MM.1S (cell line): ENCODE results near the gene PDE1C.

Experiments
- DNase-seq: peaks from one replicate; pipeline ENCODE4 v3.0.0-alpha.2; 2015
- H2AFZ ChIP-seq: fragments of 300-600 bp; sonication (generic); 2 replicates; pipeline ENCODE4 v1.6.0; 2016; ENCODE audit warnings: antibody characterized with exemption, low read length
- H3F3A ChIP-seq: fragments of 300-600 bp; sonication (generic); 2 replicates; pipeline ENCODE4 v1.6.1; 2016; ENCODE audit warnings: mild to moderate bottlenecking, antibody characterized with exemption, low read length, moderate library complexity, mixed read lengths; ENCODE audit not compliant: insufficient read depth
- H3K27ac ChIP-seq: fragments of 300-600 bp; sonication (generic); 2 replicates; pipeline ENCODE4 v1.5.1; 2016; ENCODE audit warnings: mild to moderate bottlenecking, low read length
- H3K27me3 ChIP-seq: fragments of 300-600 bp; sonication (generic); replicated peaks from 2 replicates; pipeline ENCODE4 v1.6.0; 2016; ENCODE audit warnings: low read length; ENCODE audit not compliant: insufficient read depth
- H3K36me3 ChIP-seq: fragments of 300-600 bp; sonication (generic); replicated peaks from 2 replicates; pipeline ENCODE4 v1.6.1; 2016; ENCODE audit warnings: mild to moderate bottlenecking, low read length, mixed read lengths; ENCODE audit not compliant: insufficient read depth
- H3K4me1 ChIP-seq: fragments of 300-600 bp; sonication (generic); 2 replicates; pipeline ENCODE4 v1.6.1; 2016; ENCODE audit warnings: low read length, mixed read lengths
- H3K4me2 ChIP-seq: fragments of 300-600 bp; sonication (generic); 2 replicates; pipeline ENCODE4 v1.6.0; 2016; ENCODE audit warnings: low read depth, low read length
- H3K4me3 ChIP-seq: fragments of 300-600 bp; sonication (generic); 2 replicates; pipeline ENCODE4 v1.5.1; 2016; ENCODE audit warnings: low read length, mixed read lengths
- H3K79me2 ChIP-seq: fragments of 300-600 bp; sonication (generic); 2 replicates; pipeline ENCODE4 v1.6.1; 2016; ENCODE audit warnings: mixed run types, low read length, mixed read lengths
- H3K9ac ChIP-seq: fragments of 300-600 bp; sonication (generic); 2 replicates; pipeline ENCODE4 v1.6.1; 2016; ENCODE audit warnings: low read length, mixed read lengths
- H3K9me2 ChIP-seq: fragments of 300-600 bp; sonication (generic); replicated peaks from 2 replicates; pipeline ENCODE4 v1.6.1; 2016; ENCODE audit warnings: mild to moderate bottlenecking, low read length, mixed read lengths; ENCODE audit not compliant: insufficient read depth
- H3K9me3 ChIP-seq: fragments of 300-600 bp; sonication (generic); replicated peaks from 2 replicates; pipeline ENCODE4 v1.6.1; 2016; ENCODE audit warnings: mild to moderate bottlenecking, low read length, mixed read lengths; ENCODE audit not compliant: insufficient read depth
- H4K20me1 ChIP-seq: fragments of 300-600 bp; sonication (generic); 2 replicates; pipeline ENCODE4 v1.6.1; 2016; ENCODE audit warnings: mild to moderate bottlenecking, low read length, moderate library complexity, mixed read lengths; ENCODE audit not compliant: insufficient read depth
- EZH2 ChIP-seq: fragments of 300-600 bp; sonication (generic); optimal IDR thresholded peaks from 2 replicates; pipeline ENCODE3; 2017; ENCODE audit warnings: low read depth, mild to moderate bottlenecking, antibody characterized with exemption, low read length, mixed read lengths
- EZH2phosphoT487 ChIP-seq: fragments of 300-600 bp; sonication (generic); IDR thresholded peaks from 2 replicates; pipeline ENCODE4 v1.6.1; 2018; ENCODE audit warnings: antibody characterized with exemption, low read length
- TF ChIP-seq, protein P1 (sequence below): fragments of 300-600 bp; sonication (generic); IDR thresholded peaks from 2 replicates; pipeline ENCODE4 v1.5.1; 2016; ENCODE audit warnings: antibody characterized with exemption, low read length, mixed read lengths

Gene PDE1C

DNA sequence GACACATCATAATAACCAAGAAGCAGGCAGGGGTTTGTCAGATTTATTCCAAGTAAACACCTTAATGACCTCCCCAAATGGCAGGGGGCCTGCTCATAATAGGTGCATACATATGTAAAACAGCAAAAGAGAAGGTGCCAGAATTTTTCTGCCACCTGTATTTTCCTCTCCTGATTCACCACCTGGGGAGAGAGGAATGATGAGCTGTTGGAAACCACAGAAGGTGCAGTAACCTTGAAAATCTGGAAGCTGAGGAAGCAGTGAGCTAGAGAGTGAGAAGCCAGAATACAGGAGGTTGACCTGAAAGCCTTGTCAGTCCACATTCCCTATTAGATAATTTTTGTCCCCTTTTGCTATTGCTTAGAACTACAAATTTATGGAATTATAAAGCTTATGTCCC, 46.2 kb upstream of the PDE1C start:
- Histone ChIP-seq H3K4me1 (no peaks in the 10 kb centered on the region), H3K79me2 (no peaks in the 10 kb centered on the region), H3K36me3 (no peaks in the 10 kb centered on the region), H3K9ac (no peak overlapping the region), H3K27me3 (no peaks in the 10 kb centered on the region), H3K9me3 (no peaks in the 10 kb centered on the region), H4K20me1 (no peaks in the 10 kb centered on the region), H3K4me3 (no peak overlapping the region), H3K27ac (no peak overlapping the region), H3K4me2 (no peak overlapping the region), H2AFZ (no peak overlapping the region), H3K9me2 (no peaks in the 10 kb centered on the region), H3F3A (no peaks in the 10 kb centered on the region)
- TF ChIP-seq, protein P1, sequence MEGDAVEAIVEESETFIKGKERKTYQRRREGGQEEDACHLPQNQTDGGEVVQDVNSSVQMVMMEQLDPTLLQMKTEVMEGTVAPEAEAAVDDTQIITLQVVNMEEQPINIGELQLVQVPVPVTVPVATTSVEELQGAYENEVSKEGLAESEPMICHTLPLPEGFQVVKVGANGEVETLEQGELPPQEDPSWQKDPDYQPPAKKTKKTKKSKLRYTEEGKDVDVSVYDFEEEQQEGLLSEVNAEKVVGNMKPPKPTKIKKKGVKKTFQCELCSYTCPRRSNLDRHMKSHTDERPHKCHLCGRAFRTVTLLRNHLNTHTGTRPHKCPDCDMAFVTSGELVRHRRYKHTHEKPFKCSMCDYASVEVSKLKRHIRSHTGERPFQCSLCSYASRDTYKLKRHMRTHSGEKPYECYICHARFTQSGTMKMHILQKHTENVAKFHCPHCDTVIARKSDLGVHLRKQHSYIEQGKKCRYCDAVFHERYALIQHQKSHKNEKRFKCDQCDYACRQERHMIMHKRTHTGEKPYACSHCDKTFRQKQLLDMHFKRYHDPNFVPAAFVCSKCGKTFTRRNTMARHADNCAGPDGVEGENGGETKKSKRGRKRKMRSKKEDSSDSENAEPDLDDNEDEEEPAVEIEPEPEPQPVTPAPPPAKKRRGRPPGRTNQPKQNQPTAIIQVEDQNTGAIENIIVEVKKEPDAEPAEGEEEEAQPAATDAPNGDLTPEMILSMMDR, result no peak
- TF ChIP-seq EZH2, result no peak
- no peak for TF ChIP-seq EZH2phosphoT487
- no peak for DNase-seq

DNA sequence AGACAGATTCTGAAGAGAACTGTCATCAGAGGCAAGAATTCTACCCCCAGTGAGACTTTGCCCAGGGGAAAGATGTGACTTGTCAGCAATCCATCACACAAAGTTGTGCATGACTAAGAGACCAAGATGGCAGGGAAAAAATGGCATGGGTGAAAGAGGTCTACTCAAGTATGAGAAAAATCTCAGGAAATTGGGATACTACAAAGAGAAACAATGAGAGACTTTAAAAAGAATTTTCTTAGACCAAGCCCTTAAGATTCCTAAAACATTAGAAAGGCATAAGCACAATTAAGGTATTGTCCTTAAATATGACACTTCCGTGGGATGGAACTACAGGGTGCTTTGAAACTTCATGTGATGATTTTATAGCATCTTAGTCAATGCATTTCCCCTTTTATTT, 45.6 kb upstream of the PDE1C start:
- no peak overlapping the region for H3K4me3 ChIP-seq
- no peak for DNase-seq
- no peak overlapping the region for H3K4me2 ChIP-seq
- H3K36me3 ChIP-seq, result no peaks in the 10 kb centered on the region
- no peak overlapping the region for H2AFZ ChIP-seq
- H3K9ac ChIP-seq, result no peak overlapping the region
- no peaks in the 10 kb centered on the region for H3K9me2 ChIP-seq
- H3K27me3 ChIP-seq, result no peaks in the 10 kb centered on the region
- H3K4me1 ChIP-seq, result no peaks in the 10 kb centered on the region
- H3K9me3 ChIP-seq, result no peaks in the 10 kb centered on the region
- H4K20me1 ChIP-seq, result no peaks in the 10 kb centered on the region
- no peaks in the 10 kb centered on the region for H3K79me2 ChIP-seq
- H3K27ac ChIP-seq, result no peak overlapping the region
- no peaks in the 10 kb centered on the region for H3F3A ChIP-seq
- TF ChIP-seq EZH2 (no peak), EZH2phosphoT487 (no peak)
- TF ChIP-seq, protein P1, result no peak

DNA sequence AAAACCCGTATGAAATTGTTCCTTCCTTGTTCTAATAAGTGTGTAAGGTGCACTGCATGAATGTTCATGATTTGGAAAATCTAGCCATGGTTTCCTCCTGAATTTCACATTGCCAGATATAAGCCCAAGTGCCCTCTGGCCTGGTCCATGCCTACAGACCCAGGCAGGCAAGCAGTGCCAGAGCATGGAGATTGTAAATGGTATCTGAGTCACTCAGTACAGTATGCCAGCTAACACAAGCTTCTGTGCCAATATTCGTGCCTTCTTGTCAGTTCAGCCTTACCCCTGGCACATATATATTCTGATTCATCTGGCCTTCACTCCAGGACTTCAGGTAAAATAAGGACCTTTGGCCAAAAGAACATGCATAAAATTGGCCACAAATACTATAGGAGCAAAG, 38.4 kb upstream of the PDE1C start:
- H3K4me1 ChIP-seq, result no peaks in the 10 kb centered on the region
- H4K20me1 ChIP-seq, result no peaks in the 10 kb centered on the region
- TF ChIP-seq EZH2 (no peak), EZH2phosphoT487 (no peak)
- TF ChIP-seq, protein P1, result no peak
- H3K9me3 ChIP-seq, result no peaks in the 10 kb centered on the region
- no peaks in the 10 kb centered on the region for H3K27me3 ChIP-seq
- no peak overlapping the region for H3K4me3 ChIP-seq
- H3K36me3 ChIP-seq, result no peaks in the 10 kb centered on the region
- DNase-seq, result no peak
- no peak overlapping the region for H3K4me2 ChIP-seq
- H3K79me2 ChIP-seq, result no peaks in the 10 kb centered on the region
- no peak overlapping the region for H3K27ac ChIP-seq
- no peaks in the 10 kb centered on the region for H3F3A ChIP-seq
- no peak overlapping the region for H2AFZ ChIP-seq
- H3K9me2 ChIP-seq, result no peaks in the 10 kb centered on the region
- no peak overlapping the region for H3K9ac ChIP-seq
